GM12891 (cell line): ENCODE measurements around the gene CDKN2AIPNL.
A peak's percentile ranks its signal among the peaks of the same experiment; 100 is the strongest.
"Not testable (repeated sequence)": the region's sequence is repeated elsewhere in the genome, so short reads cannot be mapped to it uniquely, and the experiment has no call there.

Experiments used
- DNase-seq: peaks from one replicate; pipeline ENCODE4 v3.0.0; 2011; ENCODE audit warnings: low spot score; ENCODE audit not compliant: insufficient read length
- FAIRE-seq: peaks from 2 replicates; lab custom pipeline; 2011; peaks lifted over from hg19 to GRCh38; lab: Jason Lieb, UNC
- PAX5 ChIP-seq: IDR thresholded peaks from 2 replicates; pipeline ENCODE4 v1.6.1; 2011; ENCODE audit warnings: low read length, moderate library complexity, mild to moderate bottlenecking; ENCODE audit not compliant: insufficient read depth, severe bottlenecking
- POLR2A ChIP-seq: IDR thresholded peaks from 2 replicates; pipeline ENCODE4 v1.6.1; 2011; ENCODE audit warnings: low read depth, low read length, control low read depth
- POLR2AphosphoS5 ChIP-seq: IDR thresholded peaks from 2 replicates; pipeline ENCODE4 v1.6.1; 2011; ENCODE audit warnings: low read depth, low read length, control low read depth
- POU2F2 ChIP-seq: IDR thresholded peaks from 2 replicates; pipeline ENCODE4 v1.6.1; 2011; ENCODE audit warnings: low read depth, mild to moderate bottlenecking, control low read depth, low read length, moderate library complexity
- SPI1 ChIP-seq: IDR thresholded peaks from 2 replicates; pipeline ENCODE4 v1.6.1; 2011; ENCODE audit warnings: low read depth, low read length, control low read depth
- TAF1 ChIP-seq: IDR thresholded peaks from 2 replicates; pipeline ENCODE4 v1.6.1; 2011; ENCODE audit warnings: low read depth, low read length, control low read depth

The CDKN2AIPNL gene

DNA sequence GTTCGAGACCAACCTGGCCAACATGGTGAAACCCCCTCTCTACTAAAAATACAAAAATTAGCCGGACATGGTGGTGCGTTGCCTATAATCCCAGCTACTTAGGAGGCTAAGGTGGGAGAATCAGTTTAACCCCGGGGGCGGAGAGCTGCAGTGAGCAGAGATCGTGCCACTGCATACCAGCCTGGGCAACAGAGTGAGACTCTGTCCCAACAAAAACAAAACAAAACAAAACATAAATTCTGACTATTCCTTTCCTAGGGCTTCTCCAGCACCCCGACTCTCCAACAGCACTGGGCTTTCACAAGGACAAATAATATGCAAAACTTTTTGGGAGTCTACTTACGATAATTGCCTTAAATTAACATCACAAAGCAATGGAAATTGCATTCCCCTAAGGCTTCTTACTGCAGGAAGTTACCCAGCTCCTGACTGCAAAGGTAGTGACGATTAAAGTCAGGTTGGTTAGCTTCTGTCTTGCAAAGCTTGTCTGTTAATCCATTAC is 15.9 kb upstream of the CDKN2AIPNL start:
- no peak for TF ChIP-seq POLR2AphosphoS5
- TF ChIP-seq TAF1 = no peak
- TF ChIP-seq PAX5 = no peak
- no peak for TF ChIP-seq SPI1
- no peak for TF ChIP-seq POLR2A
- no peak for TF ChIP-seq POU2F2
- DNase-seq (no peak), FAIRE-seq (no peak)

DNA sequence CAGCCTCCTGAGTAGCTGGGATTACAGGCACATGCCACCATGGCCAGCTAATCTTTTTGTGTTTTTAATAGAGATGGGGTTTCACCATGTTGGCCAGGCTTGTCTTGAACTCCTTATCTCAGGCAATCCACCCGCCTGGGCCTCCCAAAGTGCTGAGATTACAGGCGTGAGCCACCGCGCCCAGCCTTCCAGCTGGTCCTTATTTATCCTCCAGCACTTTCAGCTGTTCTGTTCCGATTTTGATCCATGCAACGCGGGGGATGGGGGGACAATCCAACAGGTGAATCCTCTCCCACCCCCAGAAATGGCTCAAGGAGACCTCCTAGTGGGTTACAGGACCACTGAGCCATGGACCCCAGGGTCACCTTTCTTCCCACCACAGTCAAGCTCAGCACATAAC is 14.7 kb upstream of the CDKN2AIPNL start:
- DNase-seq = no peak
- TF ChIP-seq POLR2AphosphoS5 = no peak
- TF ChIP-seq SPI1 = no peak
- TF ChIP-seq POLR2A = no peak
- TF ChIP-seq POU2F2 = no peak
- TF ChIP-seq PAX5 = no peak
- no peak for TF ChIP-seq TAF1
- FAIRE-seq = no peak

DNA sequence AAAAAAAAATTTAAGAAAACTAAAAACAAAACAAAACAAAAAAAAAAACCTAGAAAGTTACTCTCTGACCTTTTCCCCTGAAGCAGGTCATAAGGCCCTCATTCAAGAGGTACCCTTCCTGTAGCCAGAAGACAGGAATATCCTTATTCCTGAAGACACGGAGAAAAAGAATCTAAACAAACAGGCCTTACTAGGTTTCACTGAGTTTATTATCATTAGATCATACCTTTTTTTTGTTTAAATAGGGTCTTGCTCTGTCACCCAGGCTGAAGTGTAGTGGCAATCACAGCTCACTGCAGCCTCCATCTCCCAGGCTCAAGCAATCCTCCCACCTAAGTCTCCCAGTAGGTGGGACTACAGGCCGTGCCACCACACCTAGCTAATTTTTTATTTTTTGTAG is 11.7 kb upstream of the CDKN2AIPNL start:
- no peak for DNase-seq
- TF ChIP-seq POU2F2 = no peak
- TF ChIP-seq TAF1 = no peak
- no peak for TF ChIP-seq POLR2AphosphoS5
- no peak for TF ChIP-seq SPI1
- no peak for TF ChIP-seq POLR2A
- no peak for TF ChIP-seq PAX5
- no peak for FAIRE-seq

DNA sequence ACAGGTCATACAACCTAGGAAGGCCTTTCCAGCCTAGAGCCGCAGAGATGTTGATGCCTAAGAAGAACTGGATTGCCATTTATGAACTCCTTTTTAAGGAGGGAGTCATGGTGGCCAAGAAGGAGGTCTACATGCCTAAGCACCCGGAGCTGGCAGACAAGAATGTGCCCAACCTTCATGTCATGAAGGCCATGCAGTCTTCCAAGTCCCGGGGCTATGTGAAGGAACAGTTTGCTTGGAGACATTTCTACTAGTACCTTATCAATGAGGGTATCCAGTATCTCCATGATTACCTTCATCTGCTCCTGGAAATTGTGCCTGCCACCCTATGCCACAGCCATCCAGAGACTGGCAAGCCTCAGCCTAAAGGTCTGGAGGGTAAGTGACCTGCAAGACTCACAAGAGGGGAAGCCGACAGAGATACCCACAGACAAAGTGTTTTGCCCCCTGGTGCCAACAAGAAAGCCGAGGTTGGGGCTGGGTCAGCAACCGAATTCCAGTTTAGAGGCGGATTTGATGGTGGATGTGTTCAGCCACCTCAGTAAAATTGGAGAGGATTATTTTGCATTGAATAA is 11.2 kb upstream of the CDKN2AIPNL start:
- no peak for FAIRE-seq
- TF ChIP-seq POU2F2 = no peak
- TF ChIP-seq PAX5 = no peak
- TF ChIP-seq SPI1 = no peak
- no peak for TF ChIP-seq POLR2AphosphoS5
- TF ChIP-seq POLR2A = no peak
- no peak for TF ChIP-seq TAF1
- DNase-seq = no peak

DNA sequence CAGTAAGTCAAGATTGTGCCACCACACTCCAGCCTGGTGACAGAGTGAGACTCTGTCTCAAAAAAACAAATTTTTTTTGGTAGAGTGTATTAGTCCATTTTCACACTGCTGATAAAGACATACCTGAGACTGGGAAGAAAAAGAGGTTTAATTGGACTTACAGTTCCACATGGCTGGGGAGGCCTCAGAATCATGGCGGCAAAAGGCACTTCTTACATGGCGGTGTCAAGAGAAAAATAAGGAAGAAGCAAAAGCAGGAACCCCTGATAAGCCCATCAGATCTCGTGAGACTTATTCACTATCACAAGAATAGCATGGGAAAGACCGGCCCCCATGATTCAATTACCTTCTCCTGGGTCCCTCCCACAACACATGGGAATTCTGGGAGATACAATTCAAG is 9.4 kb upstream of the CDKN2AIPNL start:
- FAIRE-seq, DNase-seq: not testable (repeated sequence)

DNA sequence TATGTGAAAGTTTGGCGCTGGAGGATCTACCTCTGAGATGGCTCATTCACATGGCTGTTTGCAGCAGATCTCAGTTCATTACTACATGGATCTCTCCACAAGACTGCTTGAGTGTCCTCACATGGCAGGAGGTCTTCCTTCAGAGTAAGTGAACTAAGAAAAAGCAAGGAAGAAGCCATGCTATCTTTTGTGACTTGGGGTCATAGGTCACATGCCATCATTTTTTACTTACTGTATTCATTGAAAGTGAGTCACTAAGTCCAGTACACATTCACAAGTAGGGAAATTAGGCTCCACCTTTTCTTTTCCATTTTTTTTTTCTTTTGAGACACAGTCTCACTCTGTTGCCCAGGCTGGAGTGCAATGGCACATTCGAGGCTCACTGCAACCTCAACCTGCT is 8.7 kb upstream of the CDKN2AIPNL start:
- TF ChIP-seq POLR2A = no peak
- TF ChIP-seq POU2F2 = no peak
- no peak for TF ChIP-seq SPI1
- TF ChIP-seq PAX5 = no peak
- TF ChIP-seq TAF1 = no peak
- no peak for TF ChIP-seq POLR2AphosphoS5
- DNase-seq (no peak), FAIRE-seq (no peak)

DNA sequence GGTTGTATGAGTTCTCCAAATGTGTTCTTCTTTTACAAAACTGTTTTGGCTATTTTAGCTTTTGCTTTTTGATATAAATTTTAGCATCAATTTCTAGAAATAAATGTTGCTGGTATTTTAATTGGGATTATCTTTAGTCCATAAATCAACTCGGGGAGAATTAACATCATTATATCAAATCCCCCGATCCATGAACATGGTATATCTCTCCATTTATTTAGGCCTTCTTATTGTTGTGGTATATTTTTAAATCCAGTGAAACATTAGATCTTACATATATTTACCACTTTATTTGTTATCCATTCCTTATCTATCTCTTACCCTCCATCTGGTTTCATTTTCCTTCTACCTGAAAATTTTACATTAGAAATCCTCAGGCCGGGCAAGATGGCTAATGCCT is 7.3 kb upstream of the CDKN2AIPNL start:
- TF ChIP-seq SPI1 (no peak), POU2F2 (no peak), TAF1 (no peak), PAX5 (no peak), POLR2A (no peak), POLR2AphosphoS5 (no peak)
- FAIRE-seq (no peak), DNase-seq (no peak)

DNA sequence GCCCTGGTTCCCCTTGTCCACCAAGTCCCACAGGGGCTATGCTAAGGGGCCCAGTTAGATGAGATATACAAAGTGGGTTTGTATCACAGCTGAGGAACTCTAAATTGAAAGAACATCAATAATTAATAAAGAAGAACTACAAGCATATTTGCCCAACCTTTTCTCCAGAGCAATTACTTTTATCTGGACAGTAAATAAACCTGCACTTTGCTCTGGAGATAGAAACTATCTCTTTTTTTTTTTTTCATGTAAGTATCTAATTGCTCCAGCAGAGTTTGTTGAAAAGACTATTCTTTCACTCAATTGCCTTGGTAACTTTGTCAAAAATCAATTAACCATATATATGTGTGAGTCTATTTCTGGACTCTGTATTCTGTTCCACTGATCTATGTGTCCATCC is 6.0 kb upstream of the CDKN2AIPNL start:
- no peak for DNase-seq
- TF ChIP-seq POU2F2 (no peak), POLR2A (no peak), POLR2AphosphoS5 (no peak), TAF1 (no peak), PAX5 (no peak), SPI1 (no peak)
- FAIRE-seq = no peak

DNA sequence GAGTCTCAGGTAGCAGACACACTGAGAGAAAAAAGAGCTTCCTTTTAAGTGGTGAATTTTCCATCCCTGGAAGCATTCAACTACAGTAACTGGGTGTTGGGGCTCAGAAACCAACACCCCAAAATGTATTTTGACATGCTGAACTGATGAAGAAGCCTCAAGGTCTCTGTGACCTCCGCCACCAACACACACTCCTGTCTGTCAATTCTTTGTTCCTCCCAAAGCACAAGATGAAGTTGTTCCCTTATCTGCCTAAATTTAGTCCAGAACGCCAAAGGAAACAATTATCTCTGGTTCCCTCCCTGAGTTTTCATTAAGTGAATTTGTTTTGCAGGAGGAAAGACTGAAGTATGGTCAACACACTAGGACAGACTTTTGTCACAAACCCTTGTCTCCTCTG is 1.4 kb upstream of the CDKN2AIPNL start:
- no peak for TF ChIP-seq TAF1
- TF ChIP-seq POLR2A = no peak
- no peak for TF ChIP-seq PAX5
- TF ChIP-seq SPI1 = no peak
- TF ChIP-seq POU2F2 = no peak
- TF ChIP-seq POLR2AphosphoS5 = no peak
- DNase-seq (no peak), FAIRE-seq (no peak)

DNA sequence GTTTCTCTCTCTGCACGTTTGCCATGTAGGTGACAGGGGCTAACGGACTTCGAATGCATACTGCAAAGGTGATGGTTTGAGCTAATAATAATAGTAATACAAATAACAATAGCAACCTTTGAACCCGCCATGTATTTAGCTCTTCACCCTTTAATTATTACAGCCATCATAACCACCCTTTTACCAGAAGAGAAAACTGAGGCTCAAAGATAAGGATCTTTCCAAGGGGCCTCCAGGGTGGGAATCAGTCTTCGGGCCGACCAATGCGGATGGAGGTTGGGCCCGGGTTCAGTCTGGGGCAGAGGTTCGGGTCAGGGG is 494 bp downstream of the CDKN2AIPNL start:
- no peak for TF ChIP-seq PAX5
- TF ChIP-seq TAF1 = no peak
- no peak for TF ChIP-seq POLR2AphosphoS5
- no peak for TF ChIP-seq POU2F2
- TF ChIP-seq SPI1 = no peak
- TF ChIP-seq POLR2A = no peak
- DNase-seq = peak; percentile 25
- FAIRE-seq = no peak
